Stomach (tissue), 9 donors: ENCODE measurements around the gene DNAJB13. TPM values are rescaled to one million over a fixed set of nuclear protein-coding genes. Genes with fewer than 3 reads are reported as not detected.

Source experiments
- DNase-seq, 2 donors: peaks; one replicate each; pipeline versions ENCODE4 v3.0.0 to v3.0.0-alpha.2; 2013 to 2019
- H3K27ac ChIP-seq, 5 donors: fragments of 200-600 bp in 4 of 5; sonication (generic) in 4 of 5; one replicate each; pipeline ENCODE4 v1.5.1; 2013 to 2019; ENCODE audit warnings: mild to moderate bottlenecking in 1 of 5, moderate library complexity in 1 of 5
- H3K27me3 ChIP-seq, 3 donors: fragments of 200-600 bp; sonication (generic); one replicate each; pipeline ENCODE4 v1.5.1; 2017 to 2019; ENCODE audit warnings: mixed run types in 1 of 3
- H3K36me3 ChIP-seq, 4 donors: fragments of 200-600 bp; sonication (generic); 1 replicate in 3 of 4; 2 replicates in 1 of 4; pipeline ENCODE4 v1.5.1; 2016 to 2019
- H3K4me1 ChIP-seq, 4 donors: fragments of 200-600 bp; sonication (generic); one replicate each; pipeline ENCODE4 v1.5.1; 2016 to 2019
- H3K4me3 ChIP-seq, 4 donors: fragments of 200-600 bp; sonication (generic) in 3 of 4; one replicate each; pipeline ENCODE4 v1.5.1; 2016 to 2019; ENCODE audit warnings: mild to moderate bottlenecking in 1 of 4
- H3K9me3 ChIP-seq, 4 donors: fragments of 200-600 bp; sonication (generic); one replicate each; pipeline ENCODE4 v1.5.1; 2016 to 2019
- EP300 ChIP-seq: sonication (generic); formaldehyde crosslinking; IDR thresholded peaks from one replicate; pipeline ENCODE4 v1.6.1; 2017; ENCODE audit warnings: antibody characterized with exemption
- POLR2A ChIP-seq, 4 donors: fragments of 450-650 bp; IDR thresholded peaks; one replicate each; pipeline ENCODE4 v1.6.1; 2016; ENCODE audit warnings: antibody characterized with exemption in 4 of 4, control low read depth in 2 of 4, mild to moderate bottlenecking in 1 of 4, moderate library complexity in 1 of 4
- POLR2AphosphoS5 ChIP-seq, 3 donors: sonication (generic); formaldehyde crosslinking; IDR thresholded peaks; one replicate each; pipeline ENCODE4 v1.6.1; 2016; ENCODE audit warnings: antibody characterized with exemption in 3 of 3
- WGBS, 5 donors: extraction: QIAGEN DNeasy Blood & Tissue Kit in 3 of 5; methylation state at CpG; one replicate each; pipeline versions ENCODE4 v1.1.5 to v1.1.7; 2013 to 2018; 5-methylcytosine and 5-hydroxymethylcytosine counted together
- intact Hi-C: fragments of 100-400 bp; cut with DNase I; formaldehyde crosslinking; loops from one replicate; pipeline ENCODE4 v1.15.1; 2023; ENCODE audit warnings: low total_unique reads
- polyA plus RNA-seq, 3 donors: library from polyadenylated mRNA; stranded (reverse); fragments of 200-250 nt; gene quantifications; one replicate each; pipeline ENCODE4 v1.2.3, GENCODE V29; 2013
- total RNA-seq, 5 donors: library from RNA; depleted of rRNA; stranded (reverse); fragments of >200 nt; gene quantifications; one replicate each; pipeline versions ENCODE4 v1.1.0 to v1.2.3, GENCODE V29; 2014 to 2016
- TF ChIP-seq, protein P1 (sequence below), 7 experiments: fragments of 450-650 bp in 4 of 7; fragments of 200-600 bp in 3 of 7; sonication (generic) in 3 of 7; IDR thresholded peaks; one replicate each; pipeline ENCODE4 v1.5.1; 2016 to 2019; ENCODE audit warnings: antibody characterized with exemption in 7 of 7, control low read depth in 2 of 7, mild to moderate bottlenecking in 1 of 7
- donor health status: healthy with polysubstance abuse.
- donor health status: Bipolar disorder and iron deficiency.
- donor health status: healthy.

DNAJB13 gene
- total and polyA plus RNA-seq, 8 donors = 0.28 TPM; not detected in 7

DNA sequence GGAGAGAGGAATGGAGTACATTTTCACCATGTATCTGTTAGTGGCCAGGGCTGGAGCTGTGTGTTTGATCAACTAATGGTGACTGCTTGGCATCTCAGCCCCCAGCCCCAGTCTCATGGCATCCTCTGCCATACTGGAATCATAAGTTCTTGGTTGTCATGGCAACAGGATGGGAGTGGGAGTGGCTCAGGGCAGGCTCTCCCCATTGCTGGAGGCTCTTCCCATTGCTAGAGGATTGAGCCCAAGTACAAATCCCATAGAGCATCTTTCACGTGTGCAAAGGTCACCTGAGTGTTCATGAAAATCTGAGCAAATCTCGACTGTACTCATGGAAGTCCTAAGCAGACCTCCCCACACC, 14.9 kb downstream of the DNAJB13 start:
- intact Hi-C loops = no loop called here
- no peak overlapping the region for H3K4me3 ChIP-seq
- TF ChIP-seq, protein P1, sequence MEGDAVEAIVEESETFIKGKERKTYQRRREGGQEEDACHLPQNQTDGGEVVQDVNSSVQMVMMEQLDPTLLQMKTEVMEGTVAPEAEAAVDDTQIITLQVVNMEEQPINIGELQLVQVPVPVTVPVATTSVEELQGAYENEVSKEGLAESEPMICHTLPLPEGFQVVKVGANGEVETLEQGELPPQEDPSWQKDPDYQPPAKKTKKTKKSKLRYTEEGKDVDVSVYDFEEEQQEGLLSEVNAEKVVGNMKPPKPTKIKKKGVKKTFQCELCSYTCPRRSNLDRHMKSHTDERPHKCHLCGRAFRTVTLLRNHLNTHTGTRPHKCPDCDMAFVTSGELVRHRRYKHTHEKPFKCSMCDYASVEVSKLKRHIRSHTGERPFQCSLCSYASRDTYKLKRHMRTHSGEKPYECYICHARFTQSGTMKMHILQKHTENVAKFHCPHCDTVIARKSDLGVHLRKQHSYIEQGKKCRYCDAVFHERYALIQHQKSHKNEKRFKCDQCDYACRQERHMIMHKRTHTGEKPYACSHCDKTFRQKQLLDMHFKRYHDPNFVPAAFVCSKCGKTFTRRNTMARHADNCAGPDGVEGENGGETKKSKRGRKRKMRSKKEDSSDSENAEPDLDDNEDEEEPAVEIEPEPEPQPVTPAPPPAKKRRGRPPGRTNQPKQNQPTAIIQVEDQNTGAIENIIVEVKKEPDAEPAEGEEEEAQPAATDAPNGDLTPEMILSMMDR (IDR thresholded peaks at IDR 0.05) = no peak
- TF ChIP-seq EP300 (no peak), POLR2AphosphoS5 (IDR thresholded peaks at IDR 0.05) (no peak), POLR2A (IDR thresholded peaks at IDR 0.05) (no peak)
- no peaks in the 10 kb centered on the region for H3K9me3 ChIP-seq
- H3K4me1 ChIP-seq = peaks cover 0 to 13% (median 11%) of the 10 kb centered on the region in 4 donors
- no peak for DNase-seq
- WGBS, 5 donors = 40 to 52% (median 49%) methylated on average over 2 of the region's 2 CpGs
- H3K27ac ChIP-seq = no peak overlapping the region
- H3K36me3 ChIP-seq = no peaks in the 10 kb centered on the region
- no peaks in the 10 kb centered on the region for H3K27me3 ChIP-seq

DNA sequence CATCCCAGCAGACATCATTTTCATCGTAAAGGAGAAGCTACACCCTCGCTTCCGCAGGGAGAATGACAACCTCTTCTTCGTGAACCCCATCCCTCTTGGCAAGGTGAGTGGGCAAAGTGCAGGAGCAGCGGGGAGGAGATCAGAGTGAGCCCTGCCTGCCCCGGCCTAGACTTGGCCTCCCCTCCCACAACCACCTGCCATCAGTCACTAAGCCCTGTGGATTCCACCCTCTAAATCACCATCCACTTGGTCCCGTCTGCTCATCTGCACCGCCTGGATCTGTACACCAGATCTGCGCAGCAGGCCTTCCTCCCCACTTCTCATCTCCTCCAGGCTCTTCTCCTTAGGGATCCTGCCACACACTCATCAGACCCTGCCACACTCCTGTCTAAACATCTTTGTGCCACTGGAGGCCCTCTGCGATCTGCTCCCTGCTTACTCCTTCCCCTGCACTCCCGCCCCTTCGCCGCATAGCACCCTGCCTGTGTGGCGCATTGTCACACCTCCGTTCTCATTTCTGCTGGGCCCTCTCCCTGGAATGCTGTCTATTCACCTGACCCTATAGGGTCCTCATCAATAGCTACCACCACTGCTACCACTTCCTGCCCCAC, 17.6 kb downstream of the DNAJB13 start:
- DNase-seq = no peak
- peaks cover 0 to 21% (median 17%) of the 10 kb centered on the region in 4 donors for H3K4me1 ChIP-seq
- no peaks in the 10 kb centered on the region for H3K9me3 ChIP-seq
- no peak overlapping the region for H3K4me3 ChIP-seq
- intact Hi-C loops = no loop called here
- WGBS, 5 donors = 82 to 91% (median 87%) methylated on average over 15 of the region's 15 CpGs
- H3K27ac ChIP-seq = no peak overlapping the region
- H3K27me3 ChIP-seq = no peaks in the 10 kb centered on the region
- peaks cover 0 to 4% (median 0%) of the 10 kb centered on the region in 4 donors for H3K36me3 ChIP-seq
- no peak for TF ChIP-seq POLR2A (IDR thresholded peaks at IDR 0.05)
- TF ChIP-seq, protein P1 (IDR thresholded peaks at IDR 0.05) = no peak
- TF ChIP-seq EP300 = no peak
- no peak for TF ChIP-seq POLR2AphosphoS5 (IDR thresholded peaks at IDR 0.05)

DNA sequence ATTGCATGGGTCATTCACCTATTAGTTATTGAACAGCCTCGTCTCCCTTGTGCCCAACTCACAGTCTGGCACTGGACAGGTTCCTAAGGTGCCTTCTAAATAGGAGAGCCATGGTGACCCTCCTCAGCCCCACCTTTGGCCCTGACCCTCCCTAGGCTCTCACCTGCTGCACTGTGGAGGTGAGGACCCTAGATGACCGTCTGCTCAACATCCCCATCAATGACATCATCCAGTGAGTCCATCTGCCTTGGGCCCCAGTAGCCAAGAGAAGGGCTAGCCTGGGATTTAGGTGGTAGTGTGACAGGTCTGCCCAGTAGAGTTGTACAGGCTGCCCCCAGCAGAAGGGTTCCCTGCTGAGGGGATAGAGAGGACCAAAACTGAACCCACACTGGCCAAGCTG, 18.3 kb downstream of the DNAJB13 start:
- no peak for DNase-seq
- peaks cover 0 to 27% (median 21%) of the 10 kb centered on the region in 4 donors for H3K4me1 ChIP-seq
- intact Hi-C loops = no loop called here
- WGBS, 5 donors = 58 to 77% (median 71%) methylated on average over 2 of the region's 2 CpGs
- H3K4me3 ChIP-seq = no peak overlapping the region
- no peaks in the 10 kb centered on the region for H3K27me3 ChIP-seq
- no peaks in the 10 kb centered on the region for H3K9me3 ChIP-seq
- H3K36me3 ChIP-seq = peaks cover 0 to 10% (median under 1%) of the 10 kb centered on the region in 4 donors
- no peak overlapping the region for H3K27ac ChIP-seq
- TF ChIP-seq EP300 = no peak
- no peak for TF ChIP-seq POLR2A (IDR thresholded peaks at IDR 0.05)
- TF ChIP-seq, protein P1 (IDR thresholded peaks at IDR 0.05) = no peak
- TF ChIP-seq POLR2AphosphoS5 (IDR thresholded peaks at IDR 0.05) = no peak

DNA sequence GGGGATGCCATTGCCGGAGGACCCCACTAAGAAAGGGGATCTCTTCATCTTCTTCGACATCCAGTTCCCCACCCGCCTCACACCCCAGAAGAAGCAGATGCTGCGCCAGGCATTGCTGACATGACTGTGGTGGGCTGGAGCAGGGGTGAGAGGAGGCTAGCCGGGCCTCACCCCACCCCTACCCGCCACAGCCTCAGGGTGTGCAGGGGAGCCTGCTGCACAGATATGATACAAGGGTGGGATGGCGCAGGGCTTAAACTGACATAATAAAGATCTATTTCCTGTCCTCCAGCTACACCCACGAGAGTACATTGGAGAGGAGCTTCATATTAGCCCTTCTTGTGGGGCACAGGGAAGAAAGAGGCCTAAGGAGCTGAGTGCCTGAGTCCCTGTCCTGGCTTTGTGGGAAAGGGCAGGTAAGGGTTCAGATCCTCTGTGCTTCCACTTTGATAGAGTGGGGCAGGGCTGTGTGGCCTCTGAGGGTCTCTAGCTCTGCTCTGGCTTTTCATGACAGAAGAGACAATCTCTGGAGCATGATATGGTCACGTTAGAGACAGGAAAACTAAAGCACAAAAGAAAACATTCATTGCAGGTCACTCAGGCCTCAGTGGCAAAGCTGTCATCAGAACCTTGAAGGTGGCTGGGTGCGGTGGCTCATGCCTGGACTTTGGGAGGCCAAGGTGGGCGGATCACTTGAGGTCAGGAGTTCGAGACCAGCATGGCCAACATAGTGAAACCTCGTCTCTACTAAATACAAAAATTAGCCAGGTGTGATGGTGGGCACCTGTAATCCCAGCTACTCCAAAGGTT, 19.4 kb downstream of the DNAJB13 start:
- H3K36me3 ChIP-seq = peaks cover 4 to 21% (median 11%) of the 10 kb centered on the region in 4 donors
- H3K4me1 ChIP-seq = peaks cover 0 to 25% (median 18%) of the 10 kb centered on the region in 4 donors
- no peaks in the 10 kb centered on the region for H3K27me3 ChIP-seq
- no peak overlapping the region for H3K27ac ChIP-seq
- DNase-seq = peak in 1 of 2 donors; percentile 40
- intact Hi-C loops = loop anchor here (10.0 kb wide), 1 partner anchor 55 kb away; no protein-coding TSS in a partner anchor
- H3K4me3 ChIP-seq = no peak overlapping the region
- WGBS, 5 donors = 64 to 79% (median 70%) methylated on average over 12 to 13 of the region's 13 CpGs
- no peak for TF ChIP-seq EP300
- TF ChIP-seq POLR2A (IDR thresholded peaks at IDR 0.05) = no peak
- TF ChIP-seq, protein P1 (IDR thresholded peaks at IDR 0.05) = no peak
- no peak for TF ChIP-seq POLR2AphosphoS5 (IDR thresholded peaks at IDR 0.05)
- H3K9me3 ChIP-seq = no peaks in the 10 kb centered on the region
